ENCODE results near the gene IL16.
A peak's percentile ranks its signal among the peaks of the same experiment; 100 is the strongest.

Gene IL16

GRCh38 chr15:81209635-81210034, 13.0 kb downstream of the IL16 start:
- no peak for DNase-seq

GRCh38 chr15:81211376-81211775, 14.7 kb downstream of the IL16 start:
- no peak for DNase-seq

GRCh38 chr15:81213982-81214381, 17.3 kb downstream of the IL16 start:
- DNase-seq: no peak

- DNase-seq: no peak
Observed at GRCh38 chr15:81215531-81215930, 18.9 kb downstream of the IL16 start.

GRCh38 chr15:81215983-81216382, 19.3 kb downstream of the IL16 start:
- DNase-seq: no peak

- DNase-seq: no peak
Observed at GRCh38 chr15:81216422-81216821, 19.7 kb downstream of the IL16 start.

- DNase-seq: no peak
Observed at GRCh38 chr15:81221449-81221848, 24.8 kb downstream of the IL16 start.

- no peak for DNase-seq
Observed at GRCh38 chr15:81222007-81222406, 25.3 kb downstream of the IL16 start.

GRCh38 chr15:81223346-81223971, 26.8 kb downstream of the IL16 start:
- no peak for DNase-seq

- no peak for DNase-seq
Observed at GRCh38 chr15:81224232-81224631, 27.6 kb downstream of the IL16 start.

- DNase-seq: no peak
Observed at GRCh38 chr15:81225161-81225671, 28.5 kb downstream of the IL16 start.

- no peak for DNase-seq
Observed at GRCh38 chr15:81227716-81228115, 31.0 kb downstream of the IL16 start.

GRCh38 chr15:81229586-81229985, 32.9 kb downstream of the IL16 start:
- DNase-seq: no peak

GRCh38 chr15:81235276-81236123, 38.8 kb downstream of the IL16 start:
- DNase-seq: no peak

GRCh38 chr15:81239190-81239589, 42.5 kb downstream of the IL16 start:
- no peak for DNase-seq

- DNase-seq: no peak
Observed at GRCh38 chr15:81242778-81243177, 46.1 kb downstream of the IL16 start.

- no peak for DNase-seq
Observed at GRCh38 chr15:81244306-81244705, 47.6 kb downstream of the IL16 start.

- no peak for DNase-seq
Observed at GRCh38 chr15:81253846-81254245, 57.2 kb downstream of the IL16 start.

- DNase-seq: no peak
Observed at GRCh38 chr15:81254277-81254915, 57.7 kb downstream of the IL16 start.

- DNase-seq: no peak
Observed at GRCh38 chr15:81254916-81255290, 58.2 kb downstream of the IL16 start.

- no peak for DNase-seq
Observed at GRCh38 chr15:81255315-81255957, 58.8 kb downstream of the IL16 start.

- no peak for DNase-seq
Observed at GRCh38 chr15:81255958-81256320, 59.3 kb downstream of the IL16 start.

- DNase-seq: peak; percentile 43
Observed at GRCh38 chr15:81256916-81257315, 60.2 kb downstream of the IL16 start.
